ENCODE measurements around the gene ASXL3. TPM values are rescaled to one million over a fixed set of nuclear protein-coding genes. Genes with fewer than 3 reads are reported as not detected.

Gene ASXL3
- total RNA-seq, 1 experiment from 2014 or later, result 1.2 TPM

DNA sequence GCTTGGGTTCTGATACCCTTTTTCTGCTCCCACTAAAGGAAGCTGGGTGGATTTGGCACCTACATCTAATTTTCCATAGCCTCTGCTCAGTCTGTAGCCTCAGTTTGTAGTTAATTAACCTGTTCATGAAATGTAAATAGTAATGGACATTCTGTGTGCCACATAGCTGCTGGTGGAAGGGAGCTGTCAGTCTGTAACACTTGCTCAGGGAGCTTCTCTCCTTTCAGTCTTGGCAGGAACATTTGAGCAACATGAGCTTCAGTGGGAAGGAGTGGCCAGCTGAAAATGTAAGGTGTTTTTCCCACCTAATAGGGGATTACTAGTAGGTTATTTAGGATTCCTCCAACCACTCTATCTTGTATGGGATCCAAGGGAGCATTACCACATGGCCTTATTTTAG is 203.4 kb downstream of the ASXL3 start:
- BruUV-seq (replicated peaks), result no TSS peak
- Histone ChIP-seq H3K36me3 (ENCODE audit: control insufficient read depth, insufficient read depth, low read length) (no peaks in the 10 kb centered on the region), H3K27me3 (replicated peaks; ENCODE audit: control insufficient read depth, insufficient read depth, low read length) (no peaks in the 10 kb centered on the region), H3K4me1 (no peaks in the 10 kb centered on the region), H3K9me3 (no peaks in the 10 kb centered on the region), H3K4me3 (ENCODE audit: low read depth, low read length) (no peak overlapping the region)
- H3K4me1 Mint-ChIP-seq (ENCODE audit: low read depth, unreplicated experiment), result no peaks in the 10 kb centered on the region
- no peak overlapping the region for H3K27ac Mint-ChIP-seq (ENCODE audit: unreplicated experiment)
- no peak overlapping the region for H3K4me3 Mint-ChIP-seq (ENCODE audit: unreplicated experiment)
- ChIA-PET CTCF (no interaction called here), POLR2A (no interaction called here)
- no peaks in the 10 kb centered on the region for H3K9me3 Mint-ChIP-seq (ENCODE audit: unreplicated experiment)
- H3K36me3 Mint-ChIP-seq (ENCODE audit: insufficient read depth, unreplicated experiment), result no peaks in the 10 kb centered on the region
- DNase-seq, result no peak
- TF ChIP-seq, protein P1, sequence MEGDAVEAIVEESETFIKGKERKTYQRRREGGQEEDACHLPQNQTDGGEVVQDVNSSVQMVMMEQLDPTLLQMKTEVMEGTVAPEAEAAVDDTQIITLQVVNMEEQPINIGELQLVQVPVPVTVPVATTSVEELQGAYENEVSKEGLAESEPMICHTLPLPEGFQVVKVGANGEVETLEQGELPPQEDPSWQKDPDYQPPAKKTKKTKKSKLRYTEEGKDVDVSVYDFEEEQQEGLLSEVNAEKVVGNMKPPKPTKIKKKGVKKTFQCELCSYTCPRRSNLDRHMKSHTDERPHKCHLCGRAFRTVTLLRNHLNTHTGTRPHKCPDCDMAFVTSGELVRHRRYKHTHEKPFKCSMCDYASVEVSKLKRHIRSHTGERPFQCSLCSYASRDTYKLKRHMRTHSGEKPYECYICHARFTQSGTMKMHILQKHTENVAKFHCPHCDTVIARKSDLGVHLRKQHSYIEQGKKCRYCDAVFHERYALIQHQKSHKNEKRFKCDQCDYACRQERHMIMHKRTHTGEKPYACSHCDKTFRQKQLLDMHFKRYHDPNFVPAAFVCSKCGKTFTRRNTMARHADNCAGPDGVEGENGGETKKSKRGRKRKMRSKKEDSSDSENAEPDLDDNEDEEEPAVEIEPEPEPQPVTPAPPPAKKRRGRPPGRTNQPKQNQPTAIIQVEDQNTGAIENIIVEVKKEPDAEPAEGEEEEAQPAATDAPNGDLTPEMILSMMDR (IDR thresholded peaks at IDR 0.05; ENCODE audit: insufficient read depth in 1 of 2, low read depth in 1 of 2, low read length in 1 of 2, severe bottlenecking in 1 of 2, unreplicated experiment in 1 of 2), result no peak
- intact Hi-C loops (cut with micrococcal nuclease; ENCODE audit: unreplicated experiment), result no loop called here
- H3K27me3 Mint-ChIP-seq (ENCODE audit: insufficient read depth, unreplicated experiment), result no peaks in the 10 kb centered on the region

Other genes starting within 250 kb of the ASXL3 start
- gene CCDC178, start 137.5 kb upstream of the ASXL3 start, total RNA-seq (2022), result not detected in 2 replicates

Data from Caco-2 (cell line).